GDM1 (cell line): ENCODE measurements around the gene COBL.

Experiments used
- DNase-seq: peaks from one replicate; lab custom pipeline; 2025; lab: John Stamatoyannopoulos, UW

COBL gene

DNA sequence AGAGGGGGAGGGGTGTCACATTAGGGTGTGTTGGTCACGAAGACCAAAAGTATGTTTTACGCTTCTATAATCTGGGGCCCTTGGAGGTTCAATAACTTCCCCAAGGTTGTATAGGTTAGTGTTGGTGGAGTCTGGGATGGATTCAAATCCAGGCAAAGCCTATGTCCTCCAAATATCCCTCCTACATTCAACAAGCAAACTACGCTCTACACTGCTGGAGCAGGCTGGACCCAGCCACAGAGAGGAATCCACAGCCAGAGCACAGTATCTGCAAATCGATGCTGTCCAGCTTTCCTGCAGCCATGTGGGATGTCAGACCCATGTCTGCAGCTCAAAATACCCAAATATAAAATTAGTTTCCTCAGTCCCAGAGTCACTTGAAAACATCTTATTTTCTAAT, 198.0 kb downstream of the COBL start:
- no peak for DNase-seq

DNA sequence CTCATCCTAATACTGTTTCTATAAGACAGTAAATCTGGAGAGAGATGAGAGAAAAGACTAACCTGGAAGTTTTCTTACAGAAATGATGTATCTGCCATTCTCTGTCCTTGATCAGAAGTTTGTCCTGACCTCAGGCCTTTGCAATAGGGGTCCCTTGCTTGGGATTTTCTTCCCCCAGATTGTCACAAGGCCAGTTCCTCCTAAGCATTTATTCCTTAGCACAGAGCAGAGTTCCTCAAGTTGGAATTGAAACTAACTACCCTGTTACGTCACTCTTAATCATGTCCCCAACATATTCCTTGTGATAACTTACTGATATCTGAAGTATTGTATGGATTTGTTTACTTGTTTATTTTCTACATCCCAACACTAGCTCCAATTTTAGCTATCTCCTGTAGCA, 202.1 kb downstream of the COBL start:
- no peak for DNase-seq

DNA sequence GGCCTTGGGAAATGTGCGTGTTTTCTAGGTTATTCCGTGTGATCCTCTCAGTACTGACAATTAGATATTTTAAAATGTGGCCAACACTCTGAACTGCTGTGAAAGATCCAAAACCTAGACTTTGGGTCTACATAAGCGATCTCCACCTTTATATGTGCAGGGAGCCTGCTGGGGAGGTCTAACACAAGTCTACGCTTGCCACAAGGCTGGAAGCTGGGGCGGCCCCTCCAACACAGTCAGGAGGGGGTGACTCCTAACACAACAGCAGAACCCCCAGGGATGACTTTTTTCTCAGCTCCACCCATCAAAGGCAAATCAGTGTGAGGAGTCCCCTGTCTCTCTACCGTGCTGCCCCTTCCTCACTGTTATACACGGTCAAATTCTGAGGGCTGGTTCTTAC, 202.6 kb downstream of the COBL start:
- no peak for DNase-seq

DNA sequence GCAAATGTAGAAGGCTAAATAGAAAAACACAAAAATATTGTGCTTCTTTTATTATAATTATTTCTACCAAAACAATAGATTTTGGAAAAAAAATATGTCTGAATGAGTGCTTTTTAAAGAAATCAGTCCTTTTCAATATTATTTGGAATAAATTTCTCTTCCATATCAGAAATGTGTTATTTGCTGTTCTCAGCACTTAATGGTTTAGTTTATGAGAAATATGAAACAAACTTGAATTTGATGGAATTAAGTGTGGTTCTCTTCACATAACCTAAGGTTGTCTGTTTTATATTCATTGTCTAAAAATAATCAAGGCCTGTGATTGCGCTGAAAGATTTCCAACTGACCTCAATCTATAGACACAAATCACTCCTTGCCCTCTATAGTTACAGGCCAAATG, 203.0 kb downstream of the COBL start:
- no peak for DNase-seq

DNA sequence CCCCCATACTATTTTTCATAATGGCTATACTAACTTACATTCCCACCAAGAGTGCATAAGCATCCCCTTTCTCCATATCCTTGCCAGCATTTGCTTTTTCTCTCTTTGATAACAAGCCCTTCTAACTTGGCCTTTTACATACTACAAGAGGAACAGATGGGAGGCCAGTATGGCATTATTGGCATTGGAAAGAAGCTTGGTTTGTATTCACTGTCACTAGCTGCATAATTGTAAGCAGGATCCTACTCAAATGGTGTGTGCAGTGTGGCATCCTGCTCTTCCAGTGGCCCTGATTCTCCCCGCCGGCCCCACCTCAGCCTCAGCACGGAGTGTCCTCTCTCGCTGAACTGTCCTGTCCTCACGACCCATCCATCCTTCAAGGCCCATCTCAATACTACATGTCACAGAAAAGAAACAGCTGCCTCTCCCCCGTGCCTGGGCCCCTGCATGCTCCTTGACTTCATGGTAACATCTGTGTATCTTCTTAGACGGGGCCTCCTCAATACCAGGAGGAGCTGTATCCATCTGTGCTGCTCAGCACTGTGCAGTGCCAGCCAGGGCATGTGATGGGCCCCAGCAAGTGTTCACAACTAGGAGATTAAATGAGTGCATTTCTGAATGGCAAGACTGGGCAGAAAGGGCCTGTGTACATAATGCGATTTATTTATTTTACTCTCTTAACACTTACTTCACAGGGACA, 205.2 kb downstream of the COBL start:
- DNase-seq, result no peak

DNA sequence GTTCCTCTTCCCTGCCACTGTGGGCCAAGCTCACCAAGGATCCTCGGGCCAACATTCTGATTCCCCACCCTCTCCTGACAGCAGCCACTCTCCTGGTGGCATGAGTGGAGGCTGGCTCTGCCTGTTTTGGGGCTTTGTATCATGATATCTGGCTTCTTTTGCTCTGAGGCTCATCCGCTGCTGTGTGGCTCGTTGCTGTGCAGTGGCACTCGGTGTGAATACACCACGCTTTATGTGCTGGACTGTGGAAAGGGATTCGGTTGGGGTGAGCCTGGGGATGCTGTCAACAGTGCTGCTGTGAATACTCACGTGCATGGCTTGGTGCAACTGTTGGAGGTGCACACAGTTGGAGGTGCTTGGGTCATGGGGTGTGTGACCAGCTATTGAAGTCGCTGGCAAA, 208.5 kb downstream of the COBL start:
- DNase-seq, result no peak

DNA sequence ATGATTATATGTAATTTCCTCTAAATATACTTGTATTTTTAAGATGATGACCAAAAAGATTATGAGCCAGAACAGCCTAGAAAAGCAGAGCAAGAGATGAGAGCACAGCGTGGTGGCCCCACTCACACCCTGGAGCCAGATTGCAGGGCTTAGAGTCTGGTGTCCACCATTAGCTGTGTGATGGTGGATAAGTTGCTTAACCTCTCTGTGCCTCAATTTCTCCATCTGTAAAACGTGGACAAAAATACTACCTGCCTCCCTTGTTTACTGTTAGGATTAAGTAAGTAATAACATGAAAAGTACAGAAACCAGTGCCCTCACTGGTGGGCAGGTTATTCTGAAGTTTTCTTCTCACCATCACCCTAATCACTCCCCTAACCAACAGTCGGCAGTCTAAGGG, 212.3 kb downstream of the COBL start:
- DNase-seq, result no peak

DNA sequence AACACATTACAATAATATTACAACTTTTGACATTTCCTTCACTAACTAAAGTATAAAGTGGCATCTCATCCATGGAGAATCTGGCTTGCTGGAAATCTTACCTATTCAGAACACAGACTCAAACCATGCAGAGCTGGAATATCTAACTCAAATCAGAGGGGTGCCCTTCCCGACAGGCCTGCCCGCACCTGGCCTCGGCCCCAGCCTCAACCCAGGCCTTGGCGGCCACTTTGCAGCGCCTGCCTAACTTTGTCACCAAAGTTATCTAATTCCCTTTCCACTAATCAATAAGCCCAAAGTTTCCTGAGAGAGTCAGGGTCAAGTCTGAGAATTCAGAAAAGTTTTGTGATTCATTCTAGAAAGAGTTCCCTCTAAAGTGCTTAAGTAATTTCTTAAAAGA, 212.9 kb downstream of the COBL start:
- no peak for DNase-seq

DNA sequence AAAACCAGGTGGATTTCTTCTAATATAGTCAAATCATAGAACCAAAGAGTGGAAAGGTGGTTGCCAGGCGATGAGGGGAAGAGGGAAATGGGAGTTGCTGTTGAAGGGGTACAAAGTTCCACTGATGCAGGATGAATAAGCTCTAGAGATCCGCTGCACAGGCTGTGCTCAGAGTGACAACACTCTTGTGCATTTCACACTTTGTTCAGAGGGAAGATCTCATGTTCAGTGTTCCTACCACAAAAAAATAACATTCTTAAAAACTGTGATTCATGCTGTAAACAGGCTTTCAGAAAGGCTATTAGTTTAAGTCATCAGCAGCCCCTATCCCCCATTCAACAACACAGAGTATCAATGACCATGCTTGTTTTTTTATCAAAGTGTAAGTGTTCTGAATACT, 213.8 kb downstream of the COBL start:
- no peak for DNase-seq

DNA sequence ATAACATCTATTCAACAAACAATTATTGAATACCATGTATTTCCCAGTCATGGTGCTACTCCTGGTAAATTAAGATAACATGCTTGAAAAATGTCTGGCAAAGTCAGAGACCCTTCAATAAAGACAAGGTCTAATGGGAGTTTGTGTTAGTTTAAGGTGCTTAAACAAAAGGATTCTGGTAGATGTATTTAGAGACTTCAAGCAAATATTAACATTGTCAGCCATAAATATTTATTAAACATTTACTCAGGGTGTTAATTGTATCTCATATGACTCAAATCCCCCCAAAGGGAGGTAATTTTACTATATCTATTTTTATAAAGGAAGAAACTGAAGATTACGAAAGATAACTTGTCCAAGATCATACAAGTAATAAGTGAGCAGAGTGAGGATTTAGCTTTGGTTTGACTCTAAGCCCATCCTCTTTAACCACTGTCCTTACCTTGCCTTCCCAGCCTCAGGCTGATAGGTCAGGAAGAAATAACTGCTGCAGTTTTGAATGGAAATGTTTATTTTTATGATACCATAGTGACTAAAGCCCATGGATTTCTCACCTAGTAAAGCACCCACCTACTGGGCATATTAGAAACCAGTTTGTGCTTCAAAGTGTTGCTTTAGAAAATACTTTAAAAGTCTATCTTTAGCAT, 215.4 kb downstream of the COBL start:
- DNase-seq, result no peak

DNA sequence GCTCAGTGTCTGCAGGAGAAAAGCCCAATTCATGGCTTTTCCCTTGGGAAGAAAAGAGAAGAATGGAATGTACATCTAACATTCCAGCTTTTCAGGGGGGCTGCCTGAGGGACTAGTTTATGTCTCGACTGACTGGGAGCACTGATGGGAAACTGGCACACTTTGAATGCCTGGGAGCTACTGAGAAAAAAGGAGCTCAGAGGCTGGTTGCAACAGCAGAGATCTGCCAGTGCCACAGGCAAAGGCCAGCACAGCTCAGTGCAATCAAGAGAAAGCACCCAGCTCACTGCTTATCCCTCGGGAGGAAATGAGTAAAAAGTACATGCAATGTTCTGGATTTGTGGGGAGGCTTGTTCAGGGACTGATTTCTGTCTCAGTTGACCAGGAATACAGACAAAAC, 226.2 kb downstream of the COBL start:
- DNase-seq, result no peak

DNA sequence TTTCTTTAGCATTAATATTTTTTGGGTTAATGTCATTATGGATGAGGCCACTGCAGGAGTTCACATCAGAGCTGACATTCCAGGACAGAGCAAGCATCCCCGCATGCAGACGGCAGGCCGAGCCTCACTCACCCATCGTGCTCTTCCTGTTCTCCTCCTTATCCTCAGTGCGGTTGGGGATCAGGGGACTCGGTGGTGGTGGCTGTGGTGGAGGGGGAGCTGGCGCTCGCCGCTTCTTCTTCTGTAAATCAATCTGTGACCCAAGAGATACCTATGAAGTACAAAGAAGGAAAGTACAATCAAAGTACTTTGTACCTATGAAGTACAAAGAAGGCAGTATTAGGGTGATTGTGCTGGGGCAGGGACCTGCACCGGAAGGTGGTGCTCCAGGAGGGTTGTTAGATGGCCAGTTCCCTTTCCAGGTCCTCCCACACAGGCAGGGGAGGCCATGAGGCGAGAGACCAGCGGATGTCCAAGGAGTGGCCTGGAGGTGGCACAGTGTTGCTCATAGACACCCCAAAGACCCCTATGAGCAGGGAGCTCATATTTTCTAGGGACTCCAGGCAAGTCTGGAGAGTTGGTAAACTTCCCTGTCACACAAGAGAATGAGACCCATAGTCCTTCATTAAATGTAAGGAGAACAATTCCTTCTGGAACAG, 231.4 kb downstream of the COBL start:
- no peak for DNase-seq

DNA sequence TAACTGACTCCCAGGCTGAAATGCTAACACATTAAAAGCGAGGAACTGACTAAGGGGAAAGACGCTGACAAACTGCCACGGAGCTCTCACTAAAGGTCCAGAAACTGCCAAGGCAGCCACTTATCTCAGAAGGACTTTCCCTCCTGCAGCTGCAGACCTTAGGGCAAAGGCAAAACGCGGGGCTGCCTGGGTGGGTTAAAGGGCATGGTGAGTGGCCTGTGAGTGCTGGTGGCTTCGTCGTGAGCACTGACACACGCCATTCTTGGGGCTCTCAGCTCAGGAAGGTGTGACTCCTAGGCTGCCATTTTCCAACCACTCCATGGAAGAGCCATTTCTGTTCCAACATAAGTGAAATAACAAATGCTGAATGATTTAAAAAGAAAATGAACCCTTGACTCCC, 232.5 kb downstream of the COBL start:
- DNase-seq, result no peak

DNA sequence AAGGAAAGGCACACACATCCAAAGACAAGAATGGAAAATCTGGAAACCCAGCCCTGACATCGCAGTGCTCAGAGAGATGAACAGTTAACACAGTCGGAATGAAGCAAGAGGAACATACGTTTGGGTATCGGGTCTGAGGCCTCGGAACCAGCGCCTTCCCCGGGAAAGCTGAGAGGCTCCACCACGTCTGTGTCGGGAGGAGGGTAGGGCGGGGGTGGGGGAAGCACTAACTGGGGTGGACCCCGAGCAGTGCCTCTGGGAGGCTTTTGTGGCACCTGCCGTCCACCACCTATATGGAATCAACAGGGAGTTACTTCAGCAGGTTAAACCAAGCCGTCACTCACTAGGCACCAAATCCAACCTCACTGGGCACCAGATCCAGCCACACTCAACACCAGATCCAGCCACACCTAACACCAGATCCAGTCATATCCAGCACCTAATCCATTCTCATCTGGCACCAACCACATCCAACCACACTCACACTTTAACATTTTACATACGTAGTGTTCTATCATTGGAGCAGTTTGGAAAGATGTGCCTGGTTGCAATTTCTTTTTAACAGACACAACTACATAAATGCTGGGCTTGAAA, 233.6 kb downstream of the COBL start:
- DNase-seq, result no peak

DNA sequence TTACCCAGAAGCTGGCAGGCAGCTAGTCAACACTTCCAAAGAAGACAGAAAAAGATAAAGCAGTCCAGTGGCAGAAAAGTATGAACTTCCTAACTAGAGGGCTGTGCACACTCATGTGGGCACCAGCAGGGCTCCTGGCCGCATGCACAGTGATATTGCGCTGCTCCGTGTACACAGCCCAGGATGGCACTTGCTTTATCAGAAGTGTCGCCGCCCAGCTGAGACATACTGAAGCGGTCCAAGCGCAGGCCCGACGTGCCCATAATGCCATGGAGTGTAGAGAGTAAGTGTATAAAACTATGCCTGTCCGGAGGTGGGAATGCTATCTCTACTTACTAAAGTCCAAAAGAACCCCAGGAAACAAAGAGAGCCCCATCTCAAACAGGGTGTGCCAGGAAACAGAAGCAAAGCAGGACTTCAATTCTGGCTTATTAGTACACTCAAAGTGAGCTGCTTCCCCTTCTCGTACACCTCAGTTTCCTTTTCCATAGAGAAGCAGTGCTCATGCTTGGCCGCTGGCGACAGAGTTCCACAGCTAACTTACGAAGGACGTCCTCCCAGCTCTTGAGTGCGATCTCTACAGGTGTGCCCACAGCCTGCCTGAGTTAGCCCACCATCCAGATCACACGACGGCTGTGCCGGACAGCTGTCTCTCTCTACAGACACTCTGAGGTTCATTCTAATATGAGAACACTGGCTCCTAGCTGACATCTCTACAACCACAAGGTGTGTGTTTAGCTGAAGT, 234.3 kb downstream of the COBL start:
- no peak for DNase-seq

DNA sequence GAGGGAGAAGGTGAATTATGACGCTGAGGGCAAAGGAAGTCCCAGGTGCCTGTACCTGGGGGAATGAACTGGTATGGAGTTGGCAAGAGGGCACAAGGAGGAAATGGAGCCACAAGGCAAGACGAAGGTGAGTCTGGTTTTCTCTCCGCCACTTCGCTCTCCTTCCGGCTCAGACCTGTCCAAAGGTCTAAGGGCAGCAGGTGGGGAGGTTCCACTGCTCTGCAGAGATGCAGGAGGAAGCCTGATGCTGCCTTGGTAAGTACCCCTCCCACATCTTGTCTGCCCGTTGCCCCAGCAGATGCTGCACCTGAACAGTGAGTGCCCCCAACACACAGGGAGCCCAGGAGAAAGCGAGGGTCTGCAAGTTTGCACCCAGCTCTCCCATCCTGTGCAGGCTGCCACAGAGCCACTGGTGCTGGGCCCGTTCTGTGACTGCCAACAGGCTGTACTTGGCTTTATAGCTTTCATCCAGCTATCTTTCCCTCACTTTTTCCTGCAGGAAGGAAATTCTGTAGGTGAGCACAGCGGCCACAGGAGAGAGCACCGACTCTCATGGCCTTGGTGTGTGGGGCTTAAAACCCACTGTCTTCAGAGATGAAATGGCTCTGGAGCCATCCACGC, 235.2 kb downstream of the COBL start:
- no peak for DNase-seq

DNA sequence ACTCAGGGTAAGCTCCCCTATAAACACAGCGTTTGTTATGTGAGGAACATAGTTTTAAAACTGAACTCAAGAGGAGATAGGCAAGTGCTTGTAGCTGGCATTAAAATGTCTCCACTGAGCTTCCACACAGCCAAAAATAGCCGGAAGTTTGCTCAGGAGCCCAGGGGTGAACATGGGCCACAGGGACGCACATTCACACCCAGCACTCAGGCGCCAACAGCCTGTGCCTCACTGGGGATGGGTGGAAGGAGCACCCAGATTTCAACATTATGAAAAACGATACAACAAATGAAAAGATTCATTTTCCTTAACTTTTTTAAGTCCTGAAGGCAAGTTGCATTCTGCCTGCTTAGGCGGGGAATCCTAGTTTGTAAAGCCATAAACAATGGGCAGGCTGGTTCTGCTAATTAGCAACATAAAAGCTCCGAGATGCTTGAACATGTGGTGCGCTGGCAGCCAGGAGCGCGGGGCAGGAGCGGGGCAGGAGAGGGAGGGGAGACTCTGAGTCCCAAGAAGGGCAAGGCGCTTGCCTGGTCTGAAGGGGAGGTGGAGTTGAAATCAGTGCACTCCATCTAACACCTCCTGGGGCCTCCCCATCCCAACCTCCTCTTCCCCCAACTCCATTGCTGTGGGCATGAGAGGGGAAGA, 235.9 kb downstream of the COBL start:
- DNase-seq, result no peak

DNA sequence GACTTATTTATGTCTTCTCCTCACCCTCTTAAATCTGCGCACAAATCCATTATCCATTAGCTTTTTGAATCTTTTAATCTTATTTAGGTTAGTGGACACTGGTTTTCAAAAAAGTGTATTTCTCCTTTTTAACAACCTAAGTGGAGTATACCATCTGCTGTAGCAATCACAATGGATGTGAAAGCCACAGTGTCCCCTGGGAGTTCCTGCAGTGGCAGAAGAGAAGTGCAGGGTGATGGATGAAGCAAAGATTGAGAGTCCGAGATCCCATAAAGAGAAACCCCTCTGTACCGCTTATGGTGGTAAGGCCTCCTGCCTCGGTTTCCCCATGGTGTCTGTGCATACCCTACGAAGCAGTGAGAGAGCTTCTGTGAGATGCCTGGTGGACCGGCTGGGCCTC, 236.4 kb downstream of the COBL start:
- DNase-seq, result no peak

DNA sequence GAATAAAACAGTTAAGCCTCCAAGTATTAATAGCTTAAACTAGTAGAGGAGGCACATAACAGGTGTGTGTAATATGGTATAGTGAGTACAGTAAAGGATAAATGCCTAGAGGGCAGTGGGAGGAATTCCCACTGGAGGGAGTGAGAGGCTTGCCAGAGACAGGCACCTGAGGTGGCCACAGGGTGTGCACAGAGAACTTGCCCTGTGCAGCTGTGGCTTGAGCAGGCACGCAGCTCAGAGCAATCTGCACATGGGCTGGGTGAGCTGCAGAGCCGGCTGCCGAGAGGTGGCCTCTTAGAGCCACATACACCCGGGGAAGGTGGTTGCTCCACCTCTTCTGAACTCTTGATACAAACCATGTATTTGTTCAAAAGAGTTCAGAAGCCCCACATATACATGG, 237.1 kb downstream of the COBL start:
- no peak for DNase-seq

DNA sequence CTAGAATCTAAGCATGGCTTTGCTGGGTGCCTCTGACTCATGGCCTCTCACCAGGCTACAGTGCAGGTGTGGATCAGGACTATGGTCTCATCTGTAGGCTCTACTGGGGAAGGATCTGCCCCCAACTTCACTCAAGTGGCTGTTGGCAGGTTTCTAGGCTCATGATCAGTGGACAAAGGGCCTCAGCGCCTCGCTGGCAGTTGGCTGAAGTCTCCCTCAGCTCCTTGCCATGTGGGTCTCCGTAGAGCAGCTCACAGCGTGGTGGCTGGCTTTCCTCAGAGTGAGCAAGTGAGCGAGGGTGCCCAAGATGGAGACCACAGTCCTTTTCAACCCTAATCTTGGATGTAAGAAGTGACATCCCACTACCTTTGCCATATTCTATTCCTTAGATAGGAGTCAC, 238.0 kb downstream of the COBL start:
- DNase-seq, result no peak

DNA sequence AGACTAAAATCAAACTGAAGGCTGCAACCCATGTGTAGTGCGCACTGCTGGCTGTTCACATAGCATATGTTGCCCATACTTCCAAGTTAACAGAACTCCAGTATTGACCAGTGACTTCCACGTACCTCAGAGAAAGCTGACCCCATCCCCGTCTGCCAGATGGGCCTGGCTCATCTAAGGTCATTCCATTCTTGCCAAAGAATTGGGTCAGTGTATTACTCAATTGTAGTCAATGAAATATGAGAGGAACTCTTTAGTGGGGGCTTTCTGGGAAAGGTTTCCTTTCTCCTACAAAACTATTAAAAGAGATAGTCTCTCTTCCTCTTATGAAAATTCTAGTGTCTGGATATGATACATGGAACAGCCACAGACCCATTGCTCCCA, 238.6 kb downstream of the COBL start:
- no peak for DNase-seq
